ENCODE data around the gene EHMT1. TPM values are rescaled to one million over a fixed set of nuclear protein-coding genes. Genes with fewer than 3 reads are reported as not detected.

EHMT1 gene
- polyA plus RNA-seq, 3 donors, result 10.1 to 46.5 (median 15.0) TPM

GRCh38 chr9:137823986-137824771, 205.4 kb downstream of the EHMT1 start:
- intact Hi-C loops (cut with micrococcal nuclease), result no loop called here

GRCh38 chr9:137825324-137825989, 206.7 kb downstream of the EHMT1 start:
- TF ChIP-seq, protein P1, sequence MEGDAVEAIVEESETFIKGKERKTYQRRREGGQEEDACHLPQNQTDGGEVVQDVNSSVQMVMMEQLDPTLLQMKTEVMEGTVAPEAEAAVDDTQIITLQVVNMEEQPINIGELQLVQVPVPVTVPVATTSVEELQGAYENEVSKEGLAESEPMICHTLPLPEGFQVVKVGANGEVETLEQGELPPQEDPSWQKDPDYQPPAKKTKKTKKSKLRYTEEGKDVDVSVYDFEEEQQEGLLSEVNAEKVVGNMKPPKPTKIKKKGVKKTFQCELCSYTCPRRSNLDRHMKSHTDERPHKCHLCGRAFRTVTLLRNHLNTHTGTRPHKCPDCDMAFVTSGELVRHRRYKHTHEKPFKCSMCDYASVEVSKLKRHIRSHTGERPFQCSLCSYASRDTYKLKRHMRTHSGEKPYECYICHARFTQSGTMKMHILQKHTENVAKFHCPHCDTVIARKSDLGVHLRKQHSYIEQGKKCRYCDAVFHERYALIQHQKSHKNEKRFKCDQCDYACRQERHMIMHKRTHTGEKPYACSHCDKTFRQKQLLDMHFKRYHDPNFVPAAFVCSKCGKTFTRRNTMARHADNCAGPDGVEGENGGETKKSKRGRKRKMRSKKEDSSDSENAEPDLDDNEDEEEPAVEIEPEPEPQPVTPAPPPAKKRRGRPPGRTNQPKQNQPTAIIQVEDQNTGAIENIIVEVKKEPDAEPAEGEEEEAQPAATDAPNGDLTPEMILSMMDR (IDR thresholded peaks at IDR 0.05), result no peak
- Histone ChIP-seq H3K27me3 (ENCODE audit: control insufficient read depth in 2 of 2, insufficient read depth in 2 of 2, low read length in 2 of 2) (no peaks in the 10 kb centered on the region), H3K4me1 (ENCODE audit: control insufficient read depth in 1 of 2, insufficient read depth in 2 of 2, low read length in 2 of 2) (peaks cover 0 to 4% of the 10 kb centered on the region in 2 donors), H3K27ac (ENCODE audit: low read depth in 1 of 2, low read length in 2 of 2) (peak overlapping the region; percentile 32 to 58), H3K9ac (ENCODE audit: insufficient read depth, low read length, poor library complexity, severe bottlenecking) (no peak overlapping the region), H3K4me3 (replicated peaks in 1 of 3; ENCODE audit: low read depth in 2 of 3, low read length in 3 of 3) (no peak overlapping the region), H3K36me3 (replicated peaks in 1 of 2; ENCODE audit: control insufficient read depth in 1 of 2, insufficient read depth in 2 of 2, low read length in 2 of 2) (peaks cover 55 to 83% of the 10 kb centered on the region in 2 donors), H2AFZ (ENCODE audit: insufficient read depth, low read depth, low read length, poor library complexity, severe bottlenecking) (no peak overlapping the region), H3K79me2 (ENCODE audit: insufficient read depth, low read length) (no peaks in the 10 kb centered on the region), H4K20me1 (ENCODE audit: insufficient read depth, low read length) (peaks cover 47% of the 10 kb centered on the region), H3K9me3 (replicated peaks in 1 of 2; ENCODE audit: control insufficient read depth in 1 of 2, insufficient read depth in 1 of 2, low read length in 2 of 2) (peaks cover 0 to 2% of the 10 kb centered on the region in 2 donors), H3K4me2 (replicated peaks; ENCODE audit: extremely low read depth, low read length, poor library complexity, severe bottlenecking) (no peak overlapping the region)
- 0% methylated on average over 3 of the region's 13 CpGs for WGBS (ENCODE audit: insufficient coverage)
- Mint-ChIP-seq H3K9me3 (peaks cover 0 to 8% (median 0%) of the 10 kb centered on the region in 7 donors), H3K27me3 (ENCODE audit: low read depth in 3 of 3) (peaks cover 0 to 3% (median 0%) of the 10 kb centered on the region in 3 donors), H3K4me1 (peaks cover 8% of the 10 kb centered on the region), H3K36me3 (peaks cover 63 to 79% of the 10 kb centered on the region in 2 donors), H3K4me3 (peak overlapping the region in 1 of 2 donors; percentile 35), H3K27ac (peak overlapping the region; percentile 72 to 84 (median 81))
- peak; percentile 33 to 63 (median 54) for DNase-seq
- intact Hi-C loops (cut with micrococcal nuclease), result no loop called here

More at GRCh38 chr9:137823986-137824771, 205.4 kb downstream of the EHMT1 start:
- Histone ChIP-seq H3K9me3 (replicated peaks in 1 of 2; ENCODE audit: control insufficient read depth in 1 of 2, insufficient read depth in 1 of 2, low read length in 2 of 2) (peaks cover 2 to 4% of the 10 kb centered on the region in 2 donors), H3K79me2 (ENCODE audit: insufficient read depth, low read length) (no peaks in the 10 kb centered on the region), H3K4me1 (ENCODE audit: control insufficient read depth in 1 of 2, insufficient read depth in 2 of 2, low read length in 2 of 2) (peaks cover 0 to 4% of the 10 kb centered on the region in 2 donors), H3K4me3 (replicated peaks in 1 of 3; ENCODE audit: low read depth in 2 of 3, low read length in 3 of 3) (no peak overlapping the region), H3K9ac (ENCODE audit: insufficient read depth, low read length, poor library complexity, severe bottlenecking) (no peak overlapping the region), H2AFZ (ENCODE audit: insufficient read depth, low read depth, low read length, poor library complexity, severe bottlenecking) (no peak overlapping the region), H3K27ac (ENCODE audit: low read depth in 1 of 2, low read length in 2 of 2) (peak overlapping the region in 1 of 2 donors; percentile 58), H3K27me3 (ENCODE audit: control insufficient read depth in 2 of 2, insufficient read depth in 2 of 2, low read length in 2 of 2) (no peaks in the 10 kb centered on the region), H4K20me1 (ENCODE audit: insufficient read depth, low read length) (peaks cover 37% of the 10 kb centered on the region), H3K36me3 (replicated peaks in 1 of 2; ENCODE audit: control insufficient read depth in 1 of 2, insufficient read depth in 2 of 2, low read length in 2 of 2) (peaks cover 62 to 82% of the 10 kb centered on the region in 2 donors), H3K4me2 (replicated peaks; ENCODE audit: extremely low read depth, low read length, poor library complexity, severe bottlenecking) (no peak overlapping the region)
- 98% methylated on average over 6 of the region's 10 CpGs for WGBS (ENCODE audit: insufficient coverage)
- H3K36me3 Mint-ChIP-seq, result peaks cover 64 to 77% of the 10 kb centered on the region in 2 donors
- DNase-seq, result no peak
- H3K9me3 Mint-ChIP-seq, result peaks cover 0 to 16% (median 2%) of the 10 kb centered on the region in 7 donors
- H3K4me1 Mint-ChIP-seq, result peaks cover 8% of the 10 kb centered on the region
- TF ChIP-seq, protein P1 (IDR thresholded peaks at IDR 0.05), result no peak
- H3K27me3 Mint-ChIP-seq (ENCODE audit: low read depth in 3 of 3), result peaks cover 0 to 3% (median 0%) of the 10 kb centered on the region in 3 donors
- H3K4me3 Mint-ChIP-seq, result no peak overlapping the region
- peak overlapping the region in 2 of 7 donors; percentile 11 to 72 for H3K27ac Mint-ChIP-seq
